Kidney (tissue), 14 donors: ENCODE measurements around the gene ZNF24. TPM values are rescaled to one million over a fixed set of nuclear protein-coding genes. Genes with fewer than 3 reads are reported as not detected.

Source experiments
- DNase-seq, 5 donors: peaks; one replicate each; pipeline ENCODE4 v3.0.0-alpha.2; 2013 to 2020
- FAIRE-seq: peaks from 2 replicates; lab custom pipeline; 2012; peaks lifted over from hg19 to GRCh38; lab: Jason Lieb, UNC
- H3K27ac ChIP-seq, 2 donors: one replicate each; pipeline ENCODE4 v1.7.0; 2013; ENCODE audit warnings: low read depth in 2 of 2, low read length in 2 of 2, inconsistent platforms in 1 of 2
- H3K27me3 ChIP-seq: one replicate; pipeline ENCODE4 v1.7.1; 2013; ENCODE audit warnings: low read length, inconsistent platforms; ENCODE audit not compliant: control insufficient read depth, insufficient read depth
- H3K36me3 ChIP-seq, 3 donors: one replicate each; pipeline versions ENCODE4 v1.7.0 to v1.7.1; 2013; ENCODE audit warnings: low read length in 3 of 3, control low read depth in 1 of 3, inconsistent platforms in 1 of 3; ENCODE audit not compliant: insufficient read depth in 3 of 3, control insufficient read depth in 2 of 3
- H3K4me1 ChIP-seq, 3 donors: one replicate each; pipeline versions ENCODE4 v1.7.0 to v1.7.1; 2013; ENCODE audit warnings: low read length in 3 of 3, inconsistent platforms in 1 of 3, low read depth in 1 of 3; ENCODE audit not compliant: control insufficient read depth in 2 of 3, insufficient read depth in 2 of 3
- H3K4me3 ChIP-seq, 3 donors: one replicate each; pipeline versions ENCODE4 v1.7.0 to v1.8.1; 2013; ENCODE audit warnings: low read length in 3 of 3, control low read depth in 1 of 3, inconsistent platforms in 1 of 3
- H3K9ac ChIP-seq, 3 donors: one replicate each; pipeline versions ENCODE4 v1.7.0 to v1.7.1; 2013; ENCODE audit warnings: low read length in 3 of 3, control low read depth in 1 of 3, inconsistent platforms in 1 of 3
- H3K9me3 ChIP-seq, 3 donors: one replicate each; pipeline versions ENCODE4 v1.7.0 to v1.7.1; 2013; ENCODE audit warnings: low read length in 3 of 3, control low read depth in 1 of 3, inconsistent platforms in 1 of 3; ENCODE audit not compliant: control insufficient read depth in 2 of 3, insufficient read depth in 1 of 3
- CTCF ChIP-seq: IDR thresholded peaks from 3 replicates; pipeline ENCODE4 v1.5.1; 2012; ENCODE audit warnings: mild to moderate bottlenecking, moderate library complexity, borderline replicate concordance; ENCODE audit not compliant: insufficient read depth; ENCODE audit errors: extremely low read depth
- intact Hi-C: fragments of 100-400 bp; cut with DNase I; formaldehyde crosslinking; loops from one replicate; pipeline ENCODE4 v1.11.1; 2022
- polyA plus RNA-seq: library from polyadenylated mRNA; stranded (reverse); fragments of 350-450 nt; fragmentation: Illumina TruSeq; extraction: RNeasy Lipid Tissue Mini Kit (QIAGEN cat#74804); gene quantifications from one replicate; pipeline ENCODE4 v1.2.3, GENCODE V29; 2014; ENCODE audit warnings: low read depth, low replicate concordance; ENCODE audit not compliant: insufficient read depth
- total RNA-seq: library from RNA; stranded (reverse); fragmentation: NEBNext Ultra II Directional; extraction: Animal tissue kit (Norgen Biotek cat#: 25700); gene quantifications from one replicate; pipeline ENCODE4 v1.2.1, GENCODE V29; 2021
- donor health status: control.
- donor health status: control.
- donor health status: control.
- donor health status: control.
- donor health status: control.
- donor health status: DM: yes; HTN: yes; CAD: no.
- donor health status: Normal renal cell carcinoma (clear cell type).

Gene ZNF24
- total and polyA plus RNA-seq, 2 donors from 2014 or later = 14.3 to 55.5 TPM

- Histone ChIP-seq H3K9me3 (no peaks in the 10 kb centered on the region), H3K27ac (no peak overlapping the region), H3K9ac (no peak overlapping the region), H3K4me3 (no peak overlapping the region), H3K36me3 (no peaks in the 10 kb centered on the region), H3K27me3 (no peaks in the 10 kb centered on the region), H3K4me1 (peaks cover 0 to 3% (median 0%) of the 10 kb centered on the region in 3 donors)
- TF ChIP-seq CTCF = no peak
- intact Hi-C loops = no loop called here
- FAIRE-seq (no peak), DNase-seq (no peak)
Observed at GRCh38 chr18:35374708-35375107, 30.5 kb upstream of the ZNF24 start.

GRCh38 chr18:35371412-35372195 is 27.4 kb upstream of the ZNF24 start:
- no peaks in the 10 kb centered on the region for H3K9me3 ChIP-seq
- no peak overlapping the region for H3K4me3 ChIP-seq
- no peaks in the 10 kb centered on the region for H3K4me1 ChIP-seq
- no peak overlapping the region for H3K27ac ChIP-seq
- DNase-seq = no peak
- TF ChIP-seq CTCF = no peak
- intact Hi-C loops = no loop called here
- FAIRE-seq = no peak
- no peak overlapping the region for H3K9ac ChIP-seq
- peaks cover 0 to 5% (median 0%) of the 10 kb centered on the region in 3 donors for H3K36me3 ChIP-seq
- no peaks in the 10 kb centered on the region for H3K27me3 ChIP-seq

- no peak for TF ChIP-seq CTCF
- no peaks in the 10 kb centered on the region for H3K4me1 ChIP-seq
- peaks cover 0 to 5% (median 0%) of the 10 kb centered on the region in 3 donors for H3K36me3 ChIP-seq
- no peak overlapping the region for H3K27ac ChIP-seq
- intact Hi-C loops = no loop called here
- FAIRE-seq = no peak
- no peaks in the 10 kb centered on the region for H3K9me3 ChIP-seq
- H3K9ac ChIP-seq = no peak overlapping the region
- H3K4me3 ChIP-seq = no peak overlapping the region
- DNase-seq = no peak
- H3K27me3 ChIP-seq = no peaks in the 10 kb centered on the region
Observed at GRCh38 chr18:35369126-35369525, 24.9 kb upstream of the ZNF24 start.
